CD14-positive monocyte (primary cell): ENCODE data around the gene IFRD2. TPM values are rescaled to one million over a fixed set of nuclear protein-coding genes. Genes with fewer than 3 reads are reported as not detected.
A peak's percentile ranks its signal among the peaks of the same experiment; 100 is the strongest.

Experiments
- DNase-seq, 3 donors: peaks; one replicate each; pipeline ENCODE4 v3.0.0-alpha.2; 2011 to 2022
- H2AFZ ChIP-seq: 2 replicates; pipeline ENCODE4 v1.6.0; 2012; ENCODE audit warnings: mild to moderate bottlenecking, low read depth, low read length, inconsistent platforms; ENCODE audit not compliant: insufficient read depth, poor library complexity, severe bottlenecking
- H3K27ac ChIP-seq, 2 donors: 1 replicate in 1 of 2; 2 replicates in 1 of 2; pipeline ENCODE4 v1.5.1; 2012 to 2013; ENCODE audit warnings: low read length in 2 of 2, control low read depth in 1 of 2, inconsistent platforms in 1 of 2, low read depth in 1 of 2, mild to moderate bottlenecking in 1 of 2
- H3K27me3 ChIP-seq, 2 donors: one replicate each; pipeline versions ENCODE4 v1.6.0 to v1.6.1; 2011 to 2013; ENCODE audit warnings: low read length in 2 of 2; ENCODE audit not compliant: control insufficient read depth in 2 of 2, insufficient read depth in 2 of 2
- H3K36me3 ChIP-seq, 2 donors: replicated peaks in 1 of 2; 1 replicate in 1 of 2; 2 replicates in 1 of 2; pipeline versions ENCODE4 v1.5.1 to v1.6.1; 2012 to 2013; ENCODE audit warnings: low read length in 2 of 2, control low read depth in 1 of 2, inconsistent platforms in 1 of 2, mild to moderate bottlenecking in 1 of 2; ENCODE audit not compliant: insufficient read depth in 2 of 2, control insufficient read depth in 1 of 2
- H3K4me1 ChIP-seq, 2 donors: 1 replicate in 1 of 2; 2 replicates in 1 of 2; pipeline versions ENCODE4 v1.5.1 to v1.6.1; 2012 to 2013; ENCODE audit warnings: low read length in 2 of 2, control low read depth in 1 of 2, inconsistent platforms in 1 of 2, mild to moderate bottlenecking in 1 of 2, moderate library complexity in 1 of 2; ENCODE audit not compliant: insufficient read depth in 2 of 2, control insufficient read depth in 1 of 2
- H3K4me2 ChIP-seq: replicated peaks from 2 replicates; pipeline ENCODE3; 2012; ENCODE audit warnings: low read length, moderate library complexity, mild to moderate bottlenecking; ENCODE audit not compliant: poor library complexity, severe bottlenecking; ENCODE audit errors: extremely low read depth
- H3K4me3 ChIP-seq, 3 experiments: fragments of 200-600 bp in 1 of 3; sonication (generic) in 1 of 3; replicated peaks in 1 of 3; 1 replicate in 2 of 3; 2 replicates in 1 of 3; pipeline ENCODE4 v1.5.1; 2011 to 2013; ENCODE audit warnings: low read length in 3 of 3, mild to moderate bottlenecking in 3 of 3, control low read depth in 2 of 3, low read depth in 2 of 3, inconsistent platforms in 1 of 3, moderate library complexity in 1 of 3
- H3K79me2 ChIP-seq: 2 replicates; pipeline ENCODE4 v1.6.0; 2012; ENCODE audit warnings: mild to moderate bottlenecking, control low read depth, inconsistent platforms, low read length, moderate library complexity; ENCODE audit not compliant: insufficient read depth
- H3K9ac ChIP-seq: 2 replicates; pipeline ENCODE4 v1.6.0; 2017; ENCODE audit warnings: low read length, mild to moderate bottlenecking; ENCODE audit not compliant: insufficient read depth, poor library complexity, severe bottlenecking
- H3K9me3 ChIP-seq, 2 donors: replicated peaks in 1 of 2; 1 replicate in 1 of 2; 2 replicates in 1 of 2; pipeline versions ENCODE4 v1.5.1 to v1.6.1; 2012 to 2013; ENCODE audit warnings: low read length in 2 of 2, control low read depth in 1 of 2; ENCODE audit not compliant: control insufficient read depth in 1 of 2, insufficient read depth in 1 of 2
- H4K20me1 ChIP-seq: 2 replicates; pipeline ENCODE4 v1.6.0; 2012; ENCODE audit warnings: mild to moderate bottlenecking, low read length, control low read depth, moderate library complexity; ENCODE audit not compliant: insufficient read depth
- H3K27ac Mint-ChIP-seq, 7 donors: one replicate each; pipeline ENCODE4 v1.8.0; 2020; ENCODE audit warnings: mild to moderate bottlenecking in 7 of 7, mixed read lengths in 7 of 7, moderate library complexity in 6 of 7, inconsistent platforms in 2 of 7
- H3K27me3 Mint-ChIP-seq, 3 donors: one replicate each; pipeline ENCODE4 v1.8.0; 2021 to 2022; ENCODE audit warnings: low read depth in 3 of 3, mild to moderate bottlenecking in 3 of 3, mixed read lengths in 3 of 3, moderate library complexity in 3 of 3, inconsistent platforms in 1 of 3
- H3K36me3 Mint-ChIP-seq, 2 donors: one replicate each; pipeline ENCODE4 v1.8.0; 2020; ENCODE audit warnings: mixed read lengths in 2 of 2, inconsistent platforms in 1 of 2, mild to moderate bottlenecking in 1 of 2
- H3K4me1 Mint-ChIP-seq: one replicate; pipeline ENCODE4 v1.8.0; 2020; ENCODE audit warnings: mild to moderate bottlenecking, mixed read lengths
- H3K4me3 Mint-ChIP-seq, 2 donors: one replicate each; pipeline ENCODE4 v1.8.0; 2020; ENCODE audit warnings: mild to moderate bottlenecking in 2 of 2, mixed read lengths in 2 of 2, moderate library complexity in 1 of 2
- H3K9me3 Mint-ChIP-seq, 7 donors: one replicate each; pipeline ENCODE4 v1.8.0; 2020 to 2022; ENCODE audit warnings: mixed read lengths in 7 of 7, mild to moderate bottlenecking in 6 of 7, moderate library complexity in 6 of 7, inconsistent platforms in 2 of 7
- WGBS: methylation state at CpG from one replicate; pipeline ENCODE4 v1.1.5; 2013; ENCODE audit warnings: missing lambda C conversion rate; ENCODE audit not compliant: insufficient coverage; 5-methylcytosine and 5-hydroxymethylcytosine counted together
- intact Hi-C, 2 donors: fragments of 100-400 bp; cut with micrococcal nuclease; formaldehyde crosslinking; loops; one replicate each; pipeline versions ENCODE4 v1.15.0 to v1.15.1; 2023
- polyA plus RNA-seq, 3 donors: library from polyadenylated mRNA; depleted of rRNA in 1 of 3; unstranded in 2 of 3; stranded (reverse) in 1 of 3; fragments of 300-500 nt in 2 of 3; fragments of >200 nt in 1 of 3; fragmentation: Illumina TruSeq in 2 of 3; gene quantifications; 1 replicate in 2 of 3; 2 replicates in 1 of 3; pipeline ENCODE4 v1.2.3, GENCODE V29; 2012 to 2021
- TF ChIP-seq, protein P1 (sequence below): fragments of 200-600 bp; IDR thresholded peaks from one replicate; pipeline ENCODE4 v1.8.0; 2022; ENCODE audit warnings: antibody characterized with exemption, mild to moderate bottlenecking

The IFRD2 gene
- polyA plus RNA-seq, 3 donors, result 17.1 to 35.1 (median 23.3) TPM

DNA sequence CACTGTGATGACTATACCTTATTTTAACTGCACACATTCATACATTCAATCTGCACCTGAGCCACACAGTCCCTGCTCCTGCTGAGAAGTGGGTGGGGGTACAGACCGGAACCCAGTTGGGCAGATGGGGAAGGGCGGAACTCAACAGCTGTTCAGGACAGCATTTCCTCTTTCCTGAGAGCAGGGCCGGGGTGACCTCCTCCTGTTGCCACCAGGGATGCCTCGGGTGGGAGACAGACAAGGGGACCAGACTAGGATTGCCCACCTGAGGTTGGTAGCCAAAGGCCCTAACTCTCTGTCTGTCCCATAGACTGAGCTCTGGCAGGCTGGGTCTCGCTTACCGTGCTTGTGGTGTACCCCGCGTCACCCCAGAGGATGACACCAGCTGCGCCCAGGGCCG, 26.4 kb upstream of the IFRD2 start:
- Histone ChIP-seq H3K4me3 (peak overlapping the region in 1 of 3 experiments; percentile 90), H2AFZ (peak overlapping the region; percentile 80), H3K36me3 (peaks cover 0 to 29% of the 10 kb centered on the region in 2 donors), H3K27ac (peak overlapping the region; percentile 18 to 81), H3K27me3 (no peaks in the 10 kb centered on the region), H3K4me1 (peaks cover 57 to 66% of the 10 kb centered on the region in 2 donors), H3K79me2 (peaks cover 21% of the 10 kb centered on the region), H3K9ac (peak overlapping the region; percentile 54), H4K20me1 (no peaks in the 10 kb centered on the region), H3K4me2 (peak overlapping the region; percentile 87), H3K9me3 (no peaks in the 10 kb centered on the region)
- H3K4me3 Mint-ChIP-seq, result peak overlapping the region; percentile 66 to 85
- peak; percentile 39 to 58 (median 50) for DNase-seq
- peak overlapping the region; percentile 79 to 92 (median 89) for H3K27ac Mint-ChIP-seq
- TF ChIP-seq, protein P1, sequence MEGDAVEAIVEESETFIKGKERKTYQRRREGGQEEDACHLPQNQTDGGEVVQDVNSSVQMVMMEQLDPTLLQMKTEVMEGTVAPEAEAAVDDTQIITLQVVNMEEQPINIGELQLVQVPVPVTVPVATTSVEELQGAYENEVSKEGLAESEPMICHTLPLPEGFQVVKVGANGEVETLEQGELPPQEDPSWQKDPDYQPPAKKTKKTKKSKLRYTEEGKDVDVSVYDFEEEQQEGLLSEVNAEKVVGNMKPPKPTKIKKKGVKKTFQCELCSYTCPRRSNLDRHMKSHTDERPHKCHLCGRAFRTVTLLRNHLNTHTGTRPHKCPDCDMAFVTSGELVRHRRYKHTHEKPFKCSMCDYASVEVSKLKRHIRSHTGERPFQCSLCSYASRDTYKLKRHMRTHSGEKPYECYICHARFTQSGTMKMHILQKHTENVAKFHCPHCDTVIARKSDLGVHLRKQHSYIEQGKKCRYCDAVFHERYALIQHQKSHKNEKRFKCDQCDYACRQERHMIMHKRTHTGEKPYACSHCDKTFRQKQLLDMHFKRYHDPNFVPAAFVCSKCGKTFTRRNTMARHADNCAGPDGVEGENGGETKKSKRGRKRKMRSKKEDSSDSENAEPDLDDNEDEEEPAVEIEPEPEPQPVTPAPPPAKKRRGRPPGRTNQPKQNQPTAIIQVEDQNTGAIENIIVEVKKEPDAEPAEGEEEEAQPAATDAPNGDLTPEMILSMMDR, result no peak
- peaks cover 0 to 8% (median 2%) of the 10 kb centered on the region in 3 donors for H3K27me3 Mint-ChIP-seq
- WGBS, result 23% methylated on average over 8 of the region's 10 CpGs
- intact Hi-C loops, result no loop called here
- H3K36me3 Mint-ChIP-seq, result peaks cover 22 to 35% of the 10 kb centered on the region in 2 donors
- H3K4me1 Mint-ChIP-seq, result peaks cover 63% of the 10 kb centered on the region
- no peaks in the 10 kb centered on the region for H3K9me3 Mint-ChIP-seq

DNA sequence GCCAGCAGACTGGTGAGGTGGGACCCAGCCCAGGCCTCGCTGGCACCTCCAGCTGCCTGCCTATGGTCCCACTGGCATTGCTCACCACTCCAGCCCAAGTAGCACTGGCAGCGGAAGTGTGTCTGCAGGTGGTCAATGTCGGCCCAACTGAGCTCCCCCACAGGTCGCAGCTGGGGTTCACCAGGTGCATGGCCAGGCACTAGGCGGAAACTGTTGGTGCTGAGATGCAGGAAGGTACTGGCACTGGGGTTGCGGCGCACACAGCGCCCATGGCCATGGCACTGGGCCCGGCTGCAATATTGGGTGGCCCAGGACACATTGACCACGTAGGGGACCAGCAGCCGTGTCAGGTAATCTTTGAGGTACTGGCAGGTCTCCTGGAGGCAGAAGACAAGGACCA, 25.9 kb upstream of the IFRD2 start:
- peak overlapping the region; percentile 66 to 85 for H3K4me3 Mint-ChIP-seq
- Histone ChIP-seq H3K4me2 (peak overlapping the region; percentile 87), H3K27ac (peak overlapping the region; percentile 18 to 81), H3K27me3 (no peaks in the 10 kb centered on the region), H2AFZ (no peak overlapping the region), H3K9ac (no peak overlapping the region), H3K4me3 (peak overlapping the region in 1 of 3 experiments; percentile 90), H3K4me1 (peaks cover 52 to 62% of the 10 kb centered on the region in 2 donors), H3K9me3 (no peaks in the 10 kb centered on the region), H3K79me2 (peaks cover 21% of the 10 kb centered on the region), H4K20me1 (no peaks in the 10 kb centered on the region), H3K36me3 (peaks cover 0 to 29% of the 10 kb centered on the region in 2 donors)
- TF ChIP-seq, protein P1, result no peak
- H3K27ac Mint-ChIP-seq, result peak overlapping the region in 6 of 7 donors; percentile 15 to 92 (median 76)
- H3K9me3 Mint-ChIP-seq, result no peaks in the 10 kb centered on the region
- intact Hi-C loops, result no loop called here
- H3K27me3 Mint-ChIP-seq, result peaks cover 0 to 8% (median 2%) of the 10 kb centered on the region in 3 donors
- H3K4me1 Mint-ChIP-seq, result peaks cover 60% of the 10 kb centered on the region
- no peak for DNase-seq
- 91% methylated on average over 11 of the region's 11 CpGs for WGBS
- H3K36me3 Mint-ChIP-seq, result peaks cover 22 to 35% of the 10 kb centered on the region in 2 donors
